ENCODE measurements around the gene UBAC2. TPM values are rescaled to one million over a fixed set of nuclear protein-coding genes. Genes with fewer than 3 reads are reported as not detected.

The UBAC2 gene
- total and polyA plus RNA-seq, 2 donors (not counting 3 experiments of a cell fraction or from before 2014, with no cell fraction given): 45.7 to 54.4 TPM

DNA sequence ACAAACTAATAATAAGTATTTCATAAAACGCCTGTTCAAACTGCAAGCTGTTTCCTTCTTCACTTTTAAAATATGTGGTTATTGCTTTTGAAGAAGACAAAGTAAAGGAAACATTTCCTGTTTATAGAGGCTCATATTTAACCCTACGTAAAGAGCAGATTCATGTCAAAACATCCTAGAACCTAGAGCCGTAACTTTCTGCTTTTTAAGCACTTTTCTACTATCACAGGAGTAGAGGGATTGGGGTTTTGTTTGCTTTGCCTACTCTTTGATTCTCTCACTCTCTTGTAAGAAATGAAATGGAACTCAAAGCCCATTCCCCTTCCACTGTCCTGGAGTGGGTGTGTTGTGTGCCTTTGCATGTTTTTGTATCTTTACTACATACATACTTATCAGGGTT is 160.5 kb downstream of the UBAC2 start:
- POLR2A ChIA-PET: no interaction called here

GRCh38 chr13:99362362-99362761 is 161.7 kb downstream of the UBAC2 start:
- TF ChIP-seq POLR2A (IDR thresholded peaks at IDR 0.05; ENCODE audit: low read depth, low read length) (no peak), GATA2 (IDR thresholded peaks at IDR 0.05; ENCODE audit: insufficient read depth, insufficient read length, low read depth, low read length) (no peak), FOS (IDR thresholded peaks at IDR 0.05; ENCODE audit: borderline replicate concordance, insufficient read depth, low read length) (no peak), JUN (IDR thresholded peaks at IDR 0.05; ENCODE audit: borderline replicate concordance, insufficient read depth, insufficient read length, low read depth) (no peak), EZH2 (IDR thresholded peaks at IDR 0.05; ENCODE audit: borderline replicate concordance, low read depth, low read length, severe bottlenecking) (no peak), POLR2AphosphoS5 (IDR thresholded peaks at IDR 0.05; ENCODE audit: insufficient read depth, low read depth, low read length) (no peak), MYC (IDR thresholded peaks at IDR 0.05; ENCODE audit: low read depth, low read length) (no peak), MAX (IDR thresholded peaks at IDR 0.05; ENCODE audit: insufficient read depth, insufficient read length) (no peak)
- TF ChIP-seq, protein P1, sequence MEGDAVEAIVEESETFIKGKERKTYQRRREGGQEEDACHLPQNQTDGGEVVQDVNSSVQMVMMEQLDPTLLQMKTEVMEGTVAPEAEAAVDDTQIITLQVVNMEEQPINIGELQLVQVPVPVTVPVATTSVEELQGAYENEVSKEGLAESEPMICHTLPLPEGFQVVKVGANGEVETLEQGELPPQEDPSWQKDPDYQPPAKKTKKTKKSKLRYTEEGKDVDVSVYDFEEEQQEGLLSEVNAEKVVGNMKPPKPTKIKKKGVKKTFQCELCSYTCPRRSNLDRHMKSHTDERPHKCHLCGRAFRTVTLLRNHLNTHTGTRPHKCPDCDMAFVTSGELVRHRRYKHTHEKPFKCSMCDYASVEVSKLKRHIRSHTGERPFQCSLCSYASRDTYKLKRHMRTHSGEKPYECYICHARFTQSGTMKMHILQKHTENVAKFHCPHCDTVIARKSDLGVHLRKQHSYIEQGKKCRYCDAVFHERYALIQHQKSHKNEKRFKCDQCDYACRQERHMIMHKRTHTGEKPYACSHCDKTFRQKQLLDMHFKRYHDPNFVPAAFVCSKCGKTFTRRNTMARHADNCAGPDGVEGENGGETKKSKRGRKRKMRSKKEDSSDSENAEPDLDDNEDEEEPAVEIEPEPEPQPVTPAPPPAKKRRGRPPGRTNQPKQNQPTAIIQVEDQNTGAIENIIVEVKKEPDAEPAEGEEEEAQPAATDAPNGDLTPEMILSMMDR (IDR thresholded peaks at IDR 0.05; ENCODE audit: extremely low read depth in 1 of 2, insufficient read depth in 1 of 2, low read depth in 1 of 2, low read length in 2 of 2): no peak
- no peaks in the 10 kb centered on the region for H3K9me3 ChIP-seq (replicated peaks; ENCODE audit: control insufficient read depth, insufficient read depth, low read length)
- dilution Hi-C loops (cut with MboI; ENCODE audit: extremely low pct_ligation_motif_present, low sequenced_read_pairs) (no loop called here), intact Hi-C loops (cut with micrococcal nuclease) (no loop called here)
- POLR2A ChIA-PET: no interaction called here
- CTCF ChIA-PET: interaction anchor here (1.6 kb wide), 1 partner anchor 19 kb away, joined by 3 read pairs; no protein-coding TSS in a partner anchor
- H3K79me2 ChIP-seq (ENCODE audit: control insufficient read depth, insufficient read depth, low read length): no peaks in the 10 kb centered on the region
- FAIRE-seq (no peak), DNase-seq (ENCODE audit: low read depth, low spot score) (no peak)
- H3K4me2 ChIP-seq (ENCODE audit: insufficient read depth, low read length): no peak overlapping the region
- H3K4me3 ChIP-seq (replicated peaks in 1 of 3; ENCODE audit: insufficient read depth in 1 of 3, low read depth in 1 of 3, low read length in 3 of 3): no peak overlapping the region
- H4K20me1 ChIP-seq (replicated peaks; ENCODE audit: control insufficient read depth, extremely low read depth, insufficient read depth, low read length): no peaks in the 10 kb centered on the region
- H3K27ac ChIP-seq (ENCODE audit: insufficient read depth, low read depth, low read length): no peak overlapping the region
- no peak overlapping the region for H3K9ac ChIP-seq (replicated peaks; ENCODE audit: extremely low read depth, insufficient read depth, low read length)
- no peaks in the 10 kb centered on the region for H3K27me3 ChIP-seq (ENCODE audit: control insufficient read depth in 2 of 2, insufficient read depth in 2 of 2, low read length in 2 of 2)
- BruUV-seq (replicated peaks): no TSS peak
- peaks cover 7% of the 10 kb centered on the region for H3K4me1 ChIP-seq (ENCODE audit: control insufficient read depth, extremely low read depth, insufficient read depth, low read length)
- H2AFZ ChIP-seq (ENCODE audit: low read depth, low read length): no peak overlapping the region
- H3K9me1 ChIP-seq (replicated peaks; ENCODE audit: control insufficient read depth, extremely low read depth, insufficient read depth, low read length): no peaks in the 10 kb centered on the region
- no peaks in the 10 kb centered on the region for H3K36me3 ChIP-seq (ENCODE audit: control insufficient read depth in 2 of 2, extremely low read depth in 1 of 2, insufficient read depth in 2 of 2, low read length in 2 of 2)

More for the DNA sequence above, 160.5 kb downstream of the UBAC2 start:
- intact Hi-C loops (cut with micrococcal nuclease) (no loop called here), dilution Hi-C loops (cut with MboI; ENCODE audit: extremely low pct_ligation_motif_present, low sequenced_read_pairs) (no loop called here)
- no TSS peak for BruUV-seq (replicated peaks)
- Histone ChIP-seq H3K27ac (ENCODE audit: insufficient read depth, low read depth, low read length) (no peak overlapping the region), H3K9me3 (replicated peaks; ENCODE audit: control insufficient read depth, insufficient read depth, low read length) (no peaks in the 10 kb centered on the region), H3K4me2 (ENCODE audit: insufficient read depth, low read length) (no peak overlapping the region), H4K20me1 (replicated peaks; ENCODE audit: control insufficient read depth, extremely low read depth, insufficient read depth, low read length) (no peaks in the 10 kb centered on the region), H3K9ac (replicated peaks; ENCODE audit: extremely low read depth, insufficient read depth, low read length) (no peak overlapping the region), H3K79me2 (ENCODE audit: control insufficient read depth, insufficient read depth, low read length) (no peaks in the 10 kb centered on the region), H2AFZ (ENCODE audit: low read depth, low read length) (no peak overlapping the region), H3K4me3 (replicated peaks in 1 of 3; ENCODE audit: insufficient read depth in 1 of 3, low read depth in 1 of 3, low read length in 3 of 3) (no peak overlapping the region), H3K36me3 (ENCODE audit: control insufficient read depth in 2 of 2, extremely low read depth in 1 of 2, insufficient read depth in 2 of 2, low read length in 2 of 2) (no peaks in the 10 kb centered on the region), H3K4me1 (ENCODE audit: control insufficient read depth, extremely low read depth, insufficient read depth, low read length) (peaks cover 18% of the 10 kb centered on the region), H3K27me3 (ENCODE audit: control insufficient read depth in 2 of 2, insufficient read depth in 2 of 2, low read length in 2 of 2) (no peaks in the 10 kb centered on the region), H3K9me1 (replicated peaks; ENCODE audit: control insufficient read depth, extremely low read depth, insufficient read depth, low read length) (no peaks in the 10 kb centered on the region)
- TF ChIP-seq GATA2 (IDR thresholded peaks at IDR 0.05; ENCODE audit: insufficient read depth, insufficient read length, low read depth, low read length): no peak
- no peak for TF ChIP-seq POLR2AphosphoS5 (IDR thresholded peaks at IDR 0.05; ENCODE audit: insufficient read depth, low read depth, low read length)
- no peak for TF ChIP-seq MYC (IDR thresholded peaks at IDR 0.05; ENCODE audit: low read depth, low read length)
- TF ChIP-seq JUN (IDR thresholded peaks at IDR 0.05; ENCODE audit: borderline replicate concordance, insufficient read depth, insufficient read length, low read depth): no peak
- TF ChIP-seq EZH2 (IDR thresholded peaks at IDR 0.05; ENCODE audit: borderline replicate concordance, low read depth, low read length, severe bottlenecking): no peak
- TF ChIP-seq, protein P1 (IDR thresholded peaks at IDR 0.05; ENCODE audit: extremely low read depth in 1 of 2, insufficient read depth in 1 of 2, low read depth in 1 of 2, low read length in 2 of 2): no peak
- CTCF ChIA-PET: no interaction called here
- FAIRE-seq (no peak), DNase-seq (ENCODE audit: low read depth, low spot score) (peak; percentile 11)
